HUDEP-2 (cell line): Measurements from ENCODE around the gene REN.

ENCODE experiments used
- DNase-seq, 76 experiments: peaks; one replicate each; lab custom pipeline; 2025; ENCODE audit not compliant: unreplicated experiment in 76 of 76; lab: John Stamatoyannopoulos, UW

REN gene

DNA sequence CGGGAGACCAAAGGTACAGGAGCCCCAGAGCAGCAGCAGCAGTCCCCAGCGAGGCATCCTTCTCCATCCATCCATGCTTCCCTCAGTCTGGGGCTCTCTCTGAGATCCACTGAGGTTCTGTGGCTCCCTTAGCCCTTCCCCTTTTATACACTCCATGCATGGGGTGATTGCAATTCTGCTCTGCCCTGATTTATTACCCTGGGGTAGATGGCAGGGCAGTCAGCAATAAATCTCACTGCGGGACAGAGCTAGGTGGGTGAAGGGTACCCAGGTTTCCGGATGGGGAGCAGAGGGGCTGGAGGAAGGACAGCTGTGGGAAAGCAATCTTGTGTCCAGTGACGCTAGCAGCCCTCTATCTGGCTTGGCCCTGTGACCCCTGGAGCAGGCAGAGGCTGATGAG is at the start of gene REN:
Gene REN (minus strand): TSS at position 119 of the 400 bp plus-strand sequence. CDS start 44 bp downstream, at position 75.
- no peak for DNase-seq

GRCh38 chr1:204213668-204214662 is 47.8 kb upstream of the REN start, which contains the start of gene GOLT1A:
Gene GOLT1A (minus strand): TSS chr1:204213988. CDS start chr1:204213906, 82 bp downstream.
- peak in 44 of 76 experiments; percentile 2 to 54 (median 28) for DNase-seq

GRCh38 chr1:204212715-204213114 is 46.6 kb upstream of the REN start:
- DNase-seq, result no peak

- no peak for DNase-seq
These were observed 44.9 kb upstream of the REN start for GRCh38 chr1:204211046-204211445.

GRCh38 chr1:204207136-204207616 is 41.0 kb upstream of the REN start:
- peak in 35 of 76 experiments; percentile 3 to 61 (median 24) for DNase-seq

DNA sequence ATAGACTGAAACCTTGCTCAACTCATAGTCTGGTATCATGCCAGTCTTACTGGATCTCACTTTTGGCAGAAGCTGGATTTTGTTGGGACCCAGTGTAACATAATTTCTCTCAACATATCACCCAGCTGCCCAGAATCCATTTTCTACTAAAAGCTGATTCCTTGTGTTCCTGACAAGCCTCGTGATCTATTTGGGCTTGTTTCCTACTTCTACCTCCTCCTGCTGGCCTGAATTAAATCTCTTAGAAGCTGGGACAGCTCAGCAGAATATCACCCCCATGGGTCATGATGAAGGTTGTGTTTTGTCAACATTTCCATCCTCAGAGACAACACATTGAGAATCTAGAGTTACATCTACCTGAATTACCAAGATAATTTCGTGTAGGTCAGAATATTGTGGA is 40.0 kb upstream of the REN start:
- no peak for DNase-seq

DNA sequence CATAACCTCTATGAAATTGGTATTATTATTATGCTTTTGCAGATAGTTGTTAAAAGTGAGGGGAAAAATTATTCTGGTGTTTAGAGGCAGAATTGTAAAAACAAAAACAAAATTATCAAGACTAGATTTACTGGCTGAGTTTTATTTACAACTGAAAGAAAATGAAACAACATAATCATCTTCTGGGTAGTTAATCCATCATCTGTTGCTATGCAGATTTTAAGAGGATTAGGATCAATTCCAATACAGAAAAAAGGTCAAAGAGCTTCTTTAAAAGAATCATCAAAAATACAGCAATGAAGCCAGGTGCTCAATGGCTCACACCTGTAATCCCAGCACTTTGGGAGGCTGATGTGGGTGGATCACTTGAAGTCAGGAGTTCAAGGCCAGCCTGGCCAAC is 39.3 kb upstream of the REN start:
- no peak for DNase-seq

DNA sequence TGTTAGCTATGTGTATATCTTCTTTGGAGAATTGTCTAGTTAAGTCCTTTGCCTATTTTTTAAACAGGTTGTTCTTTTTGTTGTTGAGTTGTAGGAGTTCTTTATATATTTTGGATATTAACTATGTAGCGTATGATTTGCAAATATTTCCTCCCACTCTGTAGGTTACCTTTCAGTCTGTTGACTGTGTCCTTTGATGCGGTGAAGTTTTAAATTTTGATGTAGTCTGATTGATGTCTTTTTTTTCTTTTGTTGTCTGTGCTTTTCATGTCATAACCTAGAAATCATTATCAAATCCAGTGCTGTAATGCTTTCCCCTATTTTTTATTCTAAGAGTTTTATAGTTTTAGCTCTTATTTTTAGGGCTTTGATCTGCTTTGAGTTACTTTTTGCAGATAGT is 38.8 kb upstream of the REN start:
- DNase-seq, result no peak

DNA sequence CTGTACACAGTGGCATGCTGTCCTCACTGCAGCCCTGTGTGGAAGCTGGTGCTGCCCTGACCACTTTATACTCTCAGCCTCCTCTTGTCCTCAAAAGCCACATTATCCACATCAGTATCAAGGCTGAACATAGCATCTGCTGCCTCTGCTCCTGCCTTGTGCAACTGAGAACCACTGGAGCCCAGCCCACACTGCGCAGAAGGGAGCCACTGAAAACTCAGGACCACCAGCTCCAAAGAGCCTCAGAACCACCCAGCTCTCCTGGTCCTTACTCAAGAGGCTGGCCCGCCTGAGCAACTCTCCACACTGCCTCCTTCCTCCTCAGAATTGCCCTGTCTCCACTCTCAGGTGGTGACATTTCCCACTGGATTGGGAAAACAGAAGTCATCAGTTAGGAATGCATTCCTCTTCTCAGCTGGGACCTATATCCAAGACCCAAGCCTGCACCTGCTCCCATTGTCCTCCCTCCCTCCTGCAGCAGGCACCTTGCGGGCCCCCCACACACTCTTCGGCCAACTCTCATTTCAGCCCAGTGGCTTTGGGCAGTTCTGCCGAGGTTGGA is 37.1 kb upstream of the REN start:
- no peak for DNase-seq

DNA sequence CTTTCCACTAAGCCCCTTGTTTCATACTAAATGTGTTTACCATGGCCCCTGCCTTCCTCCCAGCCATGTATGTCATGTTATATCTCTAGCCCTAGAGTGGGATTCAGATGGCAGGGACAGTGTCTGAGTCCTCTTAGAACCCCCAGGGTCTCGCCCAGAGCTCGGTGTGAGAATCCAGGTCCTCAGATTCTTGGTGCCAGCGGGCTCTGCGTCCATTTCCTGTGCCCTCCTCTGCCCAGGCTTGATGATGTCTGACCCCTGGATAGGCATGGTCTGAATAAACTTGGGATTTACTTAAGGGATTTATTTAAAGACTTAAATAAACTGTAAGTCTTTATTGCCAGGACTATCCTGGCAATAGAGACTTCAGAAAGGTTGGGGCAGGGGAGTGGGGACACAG is 36.3 kb upstream of the REN start:
- no peak for DNase-seq

GRCh38 chr1:204201348-204202040 is 35.4 kb upstream of the REN start:
- no peak for DNase-seq

GRCh38 chr1:204199579-204199978 is 33.4 kb upstream of the REN start:
- DNase-seq, result no peak

GRCh38 chr1:204198348-204199340 is 32.5 kb upstream of the REN start:
- DNase-seq, result no peak

DNA sequence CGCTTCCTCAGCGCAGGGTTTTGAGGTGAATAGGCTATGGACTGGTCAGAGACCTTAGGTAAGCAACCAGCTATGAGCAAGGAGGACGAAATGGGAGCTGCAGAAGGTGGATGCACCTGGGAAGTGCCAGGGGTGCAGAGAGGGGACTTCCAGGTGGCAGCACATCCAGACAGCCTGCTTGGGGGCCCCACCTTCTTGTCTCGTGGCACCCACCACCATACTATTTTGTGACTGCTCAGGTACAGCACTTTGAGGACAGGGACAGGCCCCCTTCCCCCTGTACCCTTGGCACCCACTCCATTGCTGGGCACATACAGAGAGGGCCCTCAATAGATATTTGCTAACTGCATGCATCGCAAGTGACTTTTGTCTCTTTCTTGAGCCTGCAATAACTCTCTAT is 30.9 kb upstream of the REN start:
- no peak for DNase-seq

- no peak for DNase-seq
These were observed 30.1 kb upstream of the REN start, which contains the start of gene KISS1 for GRCh38 chr1:204196068-204196795. Gene KISS1 (minus strand): TSS chr1:204196491. CDS start chr1:204192876, 3,615 bp downstream.

DNA sequence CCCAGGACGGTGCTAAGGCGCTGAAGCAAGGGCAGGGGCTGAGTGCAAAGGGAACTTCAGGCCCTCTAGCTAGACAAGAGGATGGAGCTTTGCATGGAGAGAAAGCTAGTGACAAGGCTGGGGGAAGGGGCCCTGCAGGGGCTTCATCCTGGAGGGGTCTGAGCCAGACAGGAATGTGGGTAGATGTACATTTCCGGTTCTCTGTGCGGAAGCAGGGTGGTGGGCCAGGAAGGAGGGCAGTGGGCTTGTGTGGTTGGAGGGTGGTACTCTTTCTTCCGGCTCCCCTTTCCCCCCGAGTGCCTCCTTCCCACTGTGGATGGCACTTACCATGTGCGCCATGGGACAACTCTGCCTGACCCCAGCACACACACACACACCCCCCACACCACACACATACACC is 28.6 kb upstream of the REN start:
- DNase-seq, result no peak

DNA sequence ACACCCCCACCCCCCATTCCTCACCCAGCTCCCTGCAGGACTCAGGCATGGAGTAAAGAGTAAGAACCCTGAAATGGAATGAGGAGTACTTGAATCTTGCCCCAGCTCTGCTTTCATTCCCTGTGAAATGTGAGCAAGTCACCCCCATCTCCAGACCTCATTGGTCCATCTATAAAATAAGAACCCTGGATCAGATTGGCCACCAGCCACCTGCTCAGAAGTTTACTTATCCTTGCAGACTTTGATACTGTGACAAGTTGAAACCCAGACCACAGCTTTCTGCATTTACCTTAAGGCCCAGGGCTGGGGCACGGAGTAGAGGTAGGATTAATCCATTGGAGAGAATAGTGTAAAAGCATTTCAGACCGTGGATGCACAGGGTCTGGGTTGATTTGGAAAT is 27.9 kb upstream of the REN start:
- no peak for DNase-seq

- no peak for DNase-seq
These were observed 26.6 kb upstream of the REN start for GRCh38 chr1:204192589-204193352.
